ELF-1 (cell line): Measurements from ENCODE around the gene CKLF.
A peak's percentile ranks its signal among the peaks of the same experiment; 100 is the strongest.
"Not testable (repeated sequence)": the region's sequence is repeated elsewhere in the genome, so short reads cannot be mapped to it uniquely, and the experiment has no call there.

ENCODE experiments used
- DNase-seq: peaks from one replicate; pipeline ENCODE4 v3.0.0-alpha.2; 2016; ENCODE audit warnings: low read depth, low spot score

The CKLF gene

GRCh38 chr16:66542396-66542795 lies 10.0 kb upstream of the CKLF start:
- no peak for DNase-seq

GRCh38 chr16:66543541-66543940 lies 8.8 kb upstream of the CKLF start:
- no peak for DNase-seq

GRCh38 chr16:66544016-66544757 lies 8.2 kb upstream of the CKLF start:
- no peak for DNase-seq

- no peak for DNase-seq
Observed at GRCh38 chr16:66547101-66547989, 5.0 kb upstream of the CKLF start.

- no peak for DNase-seq
Observed at GRCh38 chr16:66548068-66548467, 4.3 kb upstream of the CKLF start.

GRCh38 chr16:66548868-66549267 lies 3.5 kb upstream of the CKLF start:
- no peak for DNase-seq

GRCh38 chr16:66549284-66550131 lies 2.9 kb upstream of the CKLF start, which contains the start of gene TK2:
TSS of gene TK2 (minus strand) at chr16:66550122. CDS start at chr16:66550061, 61 bp downstream.
- DNase-seq: peak; percentile 72

GRCh38 chr16:66551348-66551759 lies 1.0 kb upstream of the CKLF start:
- peak; percentile 42 for DNase-seq

GRCh38 chr16:66551788-66552285 lies 539 bp upstream of the CKLF start:
- DNase-seq: no peak

GRCh38 chr16:66553223-66553622 lies 847 bp downstream of the CKLF start:
- no peak for DNase-seq

- no peak for DNase-seq
Observed at GRCh38 chr16:66554021-66554420, 1.6 kb downstream of the CKLF start.

GRCh38 chr16:66554495-66554894 lies 2.1 kb downstream of the CKLF start:
- no peak for DNase-seq

GRCh38 chr16:66560107-66560506 lies 7.7 kb downstream of the CKLF start:
- DNase-seq: no peak

GRCh38 chr16:66561381-66562080 lies 9.2 kb downstream of the CKLF start:
- DNase-seq: no peak

- no peak for DNase-seq
Observed at GRCh38 chr16:66562409-66562808, 10.0 kb downstream of the CKLF start.

GRCh38 chr16:66562986-66563385 lies 10.6 kb downstream of the CKLF start:
- no peak for DNase-seq

- no peak for DNase-seq
Observed at GRCh38 chr16:66563574-66564334, 11.4 kb downstream of the CKLF start.

- peak; percentile 65 for DNase-seq
Observed at GRCh38 chr16:66566051-66566901, 13.9 kb downstream of the CKLF start, which contains the start of gene CMTM1. TSS of gene CMTM1 (plus strand) at chr16:66566439. CDS start at chr16:66566514, 75 bp downstream.

- DNase-seq: not testable (repeated sequence)
Observed at GRCh38 chr16:66567270-66567669, 14.9 kb downstream of the CKLF start.
